ENCODE measurements around the gene CCDC27. TPM values are rescaled to one million over a fixed set of nuclear protein-coding genes. Genes with fewer than 3 reads are reported as not detected.

Gene CCDC27
- total and polyA plus RNA-seq, 2 of the 8 experiments (the other 6 are each of a cell fraction or from before 2014, with no cell fraction given) = 0.15 TPM; not detected in 1

- TF ChIP-seq CTCF (IDR thresholded peaks at IDR 0.05; ENCODE audit: control extremely low read depth in 1 of 3, insufficient read depth in 1 of 3, low read depth in 1 of 3, low read length in 3 of 3) = no peak
- no peak for TF ChIP-seq EZH2 (IDR thresholded peaks at IDR 0.05; ENCODE audit: low read depth, low read length, severe bottlenecking)
- peak; percentile 77; the same call in 1 of the 2 replicates for TF ChIP-seq TCF12 (IDR thresholded peaks at IDR 0.05; ENCODE audit: low read depth, low read length)
- 0 out of 2 replicates have a peak, but pooled peaks have one; percentile 30 for TF ChIP-seq TAF1 (IDR thresholded peaks at IDR 0.05; ENCODE audit: low read depth, low read length)
- no peak for TF ChIP-seq CBX5 (IDR thresholded peaks at IDR 0.05; ENCODE audit: low read depth, low read length)
- no peak for TF ChIP-seq SRF (IDR thresholded peaks at IDR 0.05; ENCODE audit: low read depth, low read length)
Observed at GRCh38 chr1:3746389-3746829, 5.8 kb upstream of the CCDC27 start (continued).

Data from H1 (cell line).